Measurements from ENCODE around the gene DOK6. TPM values are rescaled to one million over a fixed set of nuclear protein-coding genes. Genes with fewer than 3 reads are reported as not detected.

Gene DOK6
- total and polyA plus RNA-seq, 10 of the 15 experiments (the other 5 are each of a cell fraction or from before 2014, with no cell fraction given): 0.01 to 0.09 (median 0.04) TPM; not detected in 4

DNA sequence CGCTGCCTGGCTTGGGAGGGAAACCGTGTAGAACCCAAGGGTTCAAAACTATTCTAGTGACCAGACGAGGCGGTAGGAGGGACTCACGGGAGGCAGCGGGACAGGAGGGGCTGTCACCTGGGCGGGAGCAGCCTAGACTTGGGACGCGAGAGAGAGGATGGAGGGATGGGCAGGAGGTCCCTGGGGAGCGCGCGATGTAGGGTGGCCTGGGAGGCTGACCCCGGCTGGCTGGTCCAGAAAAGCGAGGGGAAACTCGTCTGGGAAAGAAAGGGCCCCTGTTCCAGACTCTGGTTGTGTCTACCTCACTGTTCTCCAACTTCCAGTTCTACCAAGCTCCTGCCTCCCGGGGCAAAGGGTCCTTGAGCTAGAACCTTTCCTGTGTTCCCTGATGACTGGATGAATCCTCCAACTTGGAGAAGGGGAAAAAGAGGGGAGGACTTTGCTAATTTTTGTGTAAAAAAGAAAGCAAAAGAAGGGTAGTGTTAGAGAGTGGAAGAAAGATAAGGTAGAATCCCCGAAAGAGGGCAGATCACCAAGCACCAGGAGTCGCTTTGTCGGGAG lies 1.4 kb downstream of the DOK6 start (continued):
- TF ChIP-seq MEF2A (IDR thresholded peaks at IDR 0.05; ENCODE audit: insufficient read depth, low read depth, low read length) (no peak), HDAC6 (IDR thresholded peaks at IDR 0.05; ENCODE audit: unreplicated experiment) (no peak), DPF2 (IDR thresholded peaks at IDR 0.05) (no peak), YY1 (IDR thresholded peaks at IDR 0.05; ENCODE audit: low read depth, low read length) (no peak)
- TF ChIP-seq, protein P1, sequence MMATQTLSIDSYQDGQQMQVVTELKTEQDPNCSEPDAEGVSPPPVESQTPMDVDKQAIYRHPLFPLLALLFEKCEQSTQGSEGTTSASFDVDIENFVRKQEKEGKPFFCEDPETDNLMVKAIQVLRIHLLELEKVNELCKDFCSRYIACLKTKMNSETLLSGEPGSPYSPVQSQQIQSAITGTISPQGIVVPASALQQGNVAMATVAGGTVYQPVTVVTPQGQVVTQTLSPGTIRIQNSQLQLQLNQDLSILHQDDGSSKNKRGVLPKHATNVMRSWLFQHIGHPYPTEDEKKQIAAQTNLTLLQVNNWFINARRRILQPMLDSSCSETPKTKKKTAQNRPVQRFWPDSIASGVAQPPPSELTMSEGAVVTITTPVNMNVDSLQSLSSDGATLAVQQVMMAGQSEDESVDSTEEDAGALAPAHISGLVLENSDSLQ (IDR thresholded peaks at IDR 0.05): no peak

GRCh38 chr18:69402533-69402989 lies 1.9 kb downstream of the DOK6 start:
- no peak for ATAC-seq
- no peak for DNase-seq (ENCODE audit: low read depth, low spot score)
- no peaks in the 10 kb centered on the region for H3K36me3 ChIP-seq (ENCODE audit: control insufficient read depth in 2 of 2, insufficient read depth in 2 of 2, low read length in 1 of 2)
- TF ChIP-seq, protein P2, sequence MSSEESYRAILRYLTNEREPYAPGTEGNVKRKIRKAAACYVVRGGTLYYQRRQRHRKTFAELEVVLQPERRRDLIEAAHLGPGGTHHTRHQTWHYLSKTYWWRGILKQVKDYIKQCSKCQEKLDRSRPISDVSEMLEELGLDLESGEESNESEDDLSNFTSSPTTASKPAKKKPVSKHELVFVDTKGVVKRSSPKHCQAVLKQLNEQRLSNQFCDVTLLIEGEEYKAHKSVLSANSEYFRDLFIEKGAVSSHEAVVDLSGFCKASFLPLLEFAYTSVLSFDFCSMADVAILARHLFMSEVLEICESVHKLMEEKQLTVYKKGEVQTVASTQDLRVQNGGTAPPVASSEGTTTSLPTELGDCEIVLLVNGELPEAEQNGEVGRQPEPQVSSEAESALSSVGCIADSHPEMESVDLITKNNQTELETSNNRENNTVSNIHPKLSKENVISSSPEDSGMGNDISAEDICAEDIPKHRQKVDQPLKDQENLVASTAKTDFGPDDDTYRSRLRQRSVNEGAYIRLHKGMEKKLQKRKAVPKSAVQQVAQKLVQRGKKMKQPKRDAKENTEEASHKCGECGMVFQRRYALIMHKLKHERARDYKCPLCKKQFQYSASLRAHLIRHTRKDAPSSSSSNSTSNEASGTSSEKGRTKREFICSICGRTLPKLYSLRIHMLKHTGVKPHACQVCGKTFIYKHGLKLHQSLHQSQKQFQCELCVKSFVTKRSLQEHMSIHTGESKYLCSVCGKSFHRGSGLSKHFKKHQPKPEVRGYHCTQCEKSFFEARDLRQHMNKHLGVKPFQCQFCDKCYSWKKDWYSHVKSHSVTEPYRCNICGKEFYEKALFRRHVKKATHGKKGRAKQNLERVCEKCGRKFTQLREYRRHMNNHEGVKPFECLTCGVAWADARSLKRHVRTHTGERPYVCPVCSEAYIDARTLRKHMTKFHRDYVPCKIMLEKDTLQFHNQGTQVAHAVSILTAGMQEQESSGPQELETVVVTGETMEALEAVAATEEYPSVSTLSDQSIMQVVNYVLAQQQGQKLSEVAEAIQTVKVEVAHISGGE (CRISPR knock-in tag; IDR thresholded peaks at IDR 0.05): no peak
- TF ChIP-seq PAX5 (IDR thresholded peaks at IDR 0.05; ENCODE audit: borderline replicate concordance, low read depth, low read length) (no peak), MEF2A (IDR thresholded peaks at IDR 0.05; ENCODE audit: insufficient read depth, low read depth, low read length) (no peak), JUNB (IDR thresholded peaks at IDR 0.05) (no peak), DPF2 (IDR thresholded peaks at IDR 0.05) (no peak), MXI1 (IDR thresholded peaks at IDR 0.05; ENCODE audit: low read depth, low read length) (no peak)
- TF ChIP-seq, protein P3, sequence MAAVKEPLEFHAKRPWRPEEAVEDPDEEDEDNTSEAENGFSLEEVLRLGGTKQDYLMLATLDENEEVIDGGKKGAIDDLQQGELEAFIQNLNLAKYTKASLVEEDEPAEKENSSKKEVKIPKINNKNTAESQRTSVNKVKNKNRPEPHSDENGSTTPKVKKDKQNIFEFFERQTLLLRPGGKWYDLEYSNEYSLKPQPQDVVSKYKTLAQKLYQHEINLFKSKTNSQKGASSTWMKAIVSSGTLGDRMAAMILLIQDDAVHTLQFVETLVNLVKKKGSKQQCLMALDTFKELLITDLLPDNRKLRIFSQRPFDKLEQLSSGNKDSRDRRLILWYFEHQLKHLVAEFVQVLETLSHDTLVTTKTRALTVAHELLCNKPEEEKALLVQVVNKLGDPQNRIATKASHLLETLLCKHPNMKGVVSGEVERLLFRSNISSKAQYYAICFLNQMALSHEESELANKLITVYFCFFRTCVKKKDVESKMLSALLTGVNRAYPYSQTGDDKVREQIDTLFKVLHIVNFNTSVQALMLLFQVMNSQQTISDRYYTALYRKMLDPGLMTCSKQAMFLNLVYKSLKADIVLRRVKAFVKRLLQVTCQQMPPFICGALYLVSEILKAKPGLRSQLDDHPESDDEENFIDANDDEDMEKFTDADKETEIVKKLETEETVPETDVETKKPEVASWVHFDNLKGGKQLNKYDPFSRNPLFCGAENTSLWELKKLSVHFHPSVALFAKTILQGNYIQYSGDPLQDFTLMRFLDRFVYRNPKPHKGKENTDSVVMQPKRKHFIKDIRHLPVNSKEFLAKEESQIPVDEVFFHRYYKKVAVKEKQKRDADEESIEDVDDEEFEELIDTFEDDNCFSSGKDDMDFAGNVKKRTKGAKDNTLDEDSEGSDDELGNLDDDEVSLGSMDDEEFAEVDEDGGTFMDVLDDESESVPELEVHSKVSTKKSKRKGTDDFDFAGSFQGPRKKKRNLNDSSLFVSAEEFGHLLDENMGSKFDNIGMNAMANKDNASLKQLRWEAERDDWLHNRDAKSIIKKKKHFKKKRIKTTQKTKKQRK (IDR thresholded peaks at IDR 0.05; ENCODE audit: low read depth, low read length): no peak
- no TSS peak for BruUV-seq (replicated peaks)
- H3K4me1 ChIP-seq (ENCODE audit: control insufficient read depth, insufficient read depth, low read length): no peaks in the 10 kb centered on the region
- ChIA-PET SMC1A (ENCODE audit: uncharacterized antibody, unreplicated experiment) (interaction anchor here (0.5 kb wide), 1 partner anchor 596 kb away, joined by 3 read pairs; no protein-coding TSS in a partner anchor), POLR2A (no interaction called here), RAD21 (ENCODE audit: unreplicated experiment) (no interaction called here), CTCF (no interaction called here)
- H3K9me3 ChIP-seq (replicated peaks; ENCODE audit: control insufficient read depth, insufficient read depth, low read length): no peaks in the 10 kb centered on the region; the same call in 2 of the 3 replicates
- H2AFZ ChIP-seq (ENCODE audit: control insufficient read depth, low read depth, low read length): no peak overlapping the region
- in situ Hi-C loops (cut with MboI): no loop called here
- WGBS (ENCODE audit: insufficient coverage, insufficient replicate concordance, low lambda C conversion rate, missing lambda C conversion rate): 27% methylated on average over 20 of the region's 20 CpGs
- H3K27me3 ChIP-seq (replicated peaks in 1 of 2; ENCODE audit: control insufficient read depth in 2 of 2, insufficient read depth in 2 of 2, low read length in 1 of 2): peaks cover 1 to 6% of the 10 kb centered on the region in 2 experiments; a peak in 2 of 4 replicates
- intact Hi-C loops (cut with micrococcal nuclease; ENCODE audit: unreplicated experiment): no loop called here
- no peak overlapping the region for H3K4me2 ChIP-seq (ENCODE audit: control insufficient read depth, insufficient read depth)
- H3K27ac ChIP-seq (ENCODE audit: control insufficient read depth, insufficient read depth): no peak overlapping the region
- no peak for FAIRE-seq
- H3K9ac ChIP-seq (ENCODE audit: control insufficient read depth, insufficient read depth, low read length): no peak overlapping the region
- no peak overlapping the region for H3K4me3 ChIP-seq
- no peaks in the 10 kb centered on the region for H4K20me1 ChIP-seq (ENCODE audit: control insufficient read depth, insufficient read depth)
- H3K79me2 ChIP-seq (ENCODE audit: control insufficient read depth, insufficient read depth, low read length): no peaks in the 10 kb centered on the region
